Parathyroid adenoma (tissue), 2 donors: Measurements from ENCODE around the gene HS3ST5.

Experiments
- H2AFZ ChIP-seq: fragments of 300-600 bp; sonication (generic); one replicate; pipeline ENCODE4 v1.7.0; 2017; ENCODE audit warnings: antibody characterized with exemption, mild to moderate bottlenecking
- H3K27ac ChIP-seq: fragments of 300-600 bp; sonication (generic); one replicate; pipeline ENCODE4 v1.7.0; 2017
- H3K27me3 ChIP-seq: fragments of 300-600 bp; sonication (generic); one replicate; pipeline ENCODE4 v1.7.0; 2017; ENCODE audit warnings: low read length; ENCODE audit not compliant: control insufficient read depth, insufficient read depth
- H3K36me3 ChIP-seq: fragments of 300-600 bp; sonication (generic); one replicate; pipeline ENCODE4 v1.7.0; 2017; ENCODE audit warnings: low read length; ENCODE audit not compliant: control insufficient read depth, insufficient read depth
- H3K4me1 ChIP-seq: fragments of 300-600 bp; sonication (generic); one replicate; pipeline ENCODE4 v1.7.0; 2017; ENCODE audit warnings: control low read depth
- H3K4me2 ChIP-seq: fragments of 300-600 bp; sonication (generic); one replicate; pipeline ENCODE4 v1.7.0; 2017; ENCODE audit warnings: low read length
- H3K4me3 ChIP-seq: fragments of 300-600 bp; sonication (generic); one replicate; pipeline ENCODE4 v1.7.0; 2017; ENCODE audit warnings: low read depth, low read length
- H3K79me2 ChIP-seq: fragments of 300-600 bp; sonication (generic); one replicate; pipeline ENCODE4 v1.7.0; 2017; ENCODE audit warnings: control low read depth
- H3K9ac ChIP-seq: fragments of 300-600 bp; sonication (generic); one replicate; pipeline ENCODE4 v1.7.0; 2017; ENCODE audit warnings: mild to moderate bottlenecking
- H3K9me3 ChIP-seq: fragments of 300-600 bp; sonication (generic); one replicate; pipeline ENCODE4 v1.7.0; 2017; ENCODE audit warnings: low read length; ENCODE audit not compliant: control insufficient read depth
- CTCF ChIP-seq: fragments of 300-600 bp; sonication (generic); IDR thresholded peaks from one replicate; pipeline ENCODE4 v1.7.0; 2017; ENCODE audit warnings: antibody characterized with exemption, mild to moderate bottlenecking
- donor health status: primary hyperparathyroidism.

Gene HS3ST5

GRCh38 chr6:114284281-114284680 lies 58.5 kb downstream of the HS3ST5 start:
- Histone ChIP-seq H3K36me3 (no peaks in the 10 kb centered on the region), H3K27ac (no peak overlapping the region)
- TF ChIP-seq CTCF = no peak

GRCh38 chr6:114282292-114282691 lies 60.5 kb downstream of the HS3ST5 start:
- no peaks in the 10 kb centered on the region for H3K4me1 ChIP-seq
- H3K36me3 ChIP-seq = no peaks in the 10 kb centered on the region
- H3K79me2 ChIP-seq = no peaks in the 10 kb centered on the region
- no peak for TF ChIP-seq CTCF
- no peak overlapping the region for H3K9ac ChIP-seq
- H3K27ac ChIP-seq = no peak overlapping the region
- no peak overlapping the region for H3K4me3 ChIP-seq
- H3K27me3 ChIP-seq = no peaks in the 10 kb centered on the region
- H2AFZ ChIP-seq = no peak overlapping the region
- H3K9me3 ChIP-seq = no peaks in the 10 kb centered on the region
- no peak overlapping the region for H3K4me2 ChIP-seq

More at GRCh38 chr6:114284281-114284680, 58.5 kb downstream of the HS3ST5 start:
- Histone ChIP-seq H3K4me2 (no peak overlapping the region), H3K27me3 (no peaks in the 10 kb centered on the region), H3K79me2 (no peaks in the 10 kb centered on the region), H3K9me3 (no peaks in the 10 kb centered on the region), H3K4me1 (no peaks in the 10 kb centered on the region), H3K4me3 (no peak overlapping the region), H3K9ac (no peak overlapping the region), H2AFZ (no peak overlapping the region)

- Histone ChIP-seq H3K36me3 (no peaks in the 10 kb centered on the region), H3K9me3 (no peaks in the 10 kb centered on the region), H3K27ac (no peak overlapping the region), H3K4me1 (no peaks in the 10 kb centered on the region), H3K4me2 (no peak overlapping the region), H3K27me3 (no peaks in the 10 kb centered on the region), H3K4me3 (no peak overlapping the region), H3K79me2 (no peaks in the 10 kb centered on the region), H2AFZ (no peak overlapping the region), H3K9ac (no peak overlapping the region)
- TF ChIP-seq CTCF = no peak
Measured at GRCh38 chr6:114281496-114281895, 61.3 kb downstream of the HS3ST5 start.

GRCh38 chr6:114280239-114280982 lies 62.4 kb downstream of the HS3ST5 start:
- no peak for TF ChIP-seq CTCF
- H3K27ac ChIP-seq = no peak overlapping the region
- H3K4me2 ChIP-seq = no peak overlapping the region
- H3K4me1 ChIP-seq = no peaks in the 10 kb centered on the region
- no peaks in the 10 kb centered on the region for H3K79me2 ChIP-seq
- no peak overlapping the region for H2AFZ ChIP-seq
- no peaks in the 10 kb centered on the region for H3K27me3 ChIP-seq
- H3K4me3 ChIP-seq = no peak overlapping the region
- no peak overlapping the region for H3K9ac ChIP-seq
- H3K36me3 ChIP-seq = no peaks in the 10 kb centered on the region
- no peaks in the 10 kb centered on the region for H3K9me3 ChIP-seq

- Histone ChIP-seq H3K27ac (no peak overlapping the region), H3K36me3 (no peaks in the 10 kb centered on the region), H3K9ac (no peak overlapping the region), H3K27me3 (no peaks in the 10 kb centered on the region), H3K4me1 (no peaks in the 10 kb centered on the region), H2AFZ (no peak overlapping the region), H3K4me3 (no peak overlapping the region), H3K4me2 (no peak overlapping the region), H3K79me2 (no peaks in the 10 kb centered on the region), H3K9me3 (no peaks in the 10 kb centered on the region)
- TF ChIP-seq CTCF = no peak
Measured at GRCh38 chr6:114277220-114277619, 65.6 kb downstream of the HS3ST5 start.
